Fibroblast of skin of scalp (primary cell): ENCODE results near the gene SLC6A12.
"Not testable (repeated sequence)": the region's sequence is repeated elsewhere in the genome, so short reads cannot be mapped to it uniquely, and the experiment has no call there.

ENCODE experiments used
- DNase-seq: peaks from one replicate; pipeline ENCODE4 v3.0.0-alpha.2; 2013

SLC6A12 gene

GRCh38 chr12:234891-235415, 21.0 kb upstream of the SLC6A12 start:
- no peak for DNase-seq

DNA sequence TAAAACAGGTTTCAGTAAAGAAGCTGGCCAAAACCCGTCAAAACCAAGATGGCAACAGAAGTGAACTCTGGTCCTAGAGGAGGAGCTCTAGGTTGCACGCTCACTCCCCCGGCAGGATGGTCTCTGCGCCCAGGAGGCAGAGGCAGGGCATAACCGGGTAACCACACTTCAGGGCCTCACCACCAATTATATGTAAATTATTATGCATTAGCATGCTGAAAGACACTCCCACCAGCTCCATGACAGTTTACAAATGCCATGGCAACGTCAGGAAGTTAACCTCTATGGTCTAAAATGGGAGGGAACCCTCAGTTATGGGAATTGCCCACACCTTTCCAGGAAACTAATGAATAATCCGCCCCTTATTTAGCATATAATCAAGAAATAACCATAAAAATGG, 20.1 kb upstream of the SLC6A12 start:
- no peak for DNase-seq

GRCh38 chr12:233615-233968, 19.6 kb upstream of the SLC6A12 start:
- no peak for DNase-seq

- DNase-seq = no peak
Observed at GRCh38 chr12:232731-233614, 19.0 kb upstream of the SLC6A12 start.

DNA sequence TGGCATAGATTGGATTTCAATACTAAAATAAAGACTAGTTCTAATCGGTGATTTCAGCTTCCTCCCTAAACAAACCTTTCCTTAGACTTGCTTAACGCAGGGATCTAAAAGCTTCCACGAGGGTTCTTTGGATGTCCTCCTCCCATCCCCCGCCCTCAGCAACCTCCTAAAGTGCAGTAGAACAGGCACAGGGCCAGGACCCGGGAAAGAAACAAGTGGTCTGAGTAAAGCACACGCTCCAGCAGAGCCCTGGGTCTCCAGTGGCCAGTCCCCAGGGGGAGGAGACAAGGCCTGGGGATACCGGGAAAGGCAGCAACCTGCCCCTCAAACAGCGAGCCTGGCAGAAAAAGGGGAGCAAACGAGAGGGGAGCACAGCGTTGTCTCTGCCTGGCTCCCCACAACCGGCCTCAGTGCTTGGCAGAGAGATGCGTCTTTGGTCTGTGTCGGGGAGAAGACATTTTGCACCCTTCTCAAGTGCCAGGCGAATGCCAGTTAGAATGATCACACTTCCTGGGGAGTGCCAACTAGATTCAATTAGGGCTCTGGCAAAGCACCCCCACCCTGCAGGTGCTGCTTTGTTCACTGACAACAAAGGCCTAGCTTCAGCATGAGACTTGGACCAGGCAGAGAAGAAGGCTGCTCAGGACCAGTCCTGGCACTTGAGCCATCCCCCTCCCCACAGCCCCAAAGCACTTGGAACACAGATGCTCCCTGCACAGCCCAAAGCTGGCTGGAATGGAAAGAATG, 17.1 kb upstream of the SLC6A12 start:
- DNase-seq = no peak

- DNase-seq = no peak
Observed at GRCh38 chr12:229441-230191, 15.7 kb upstream of the SLC6A12 start.

DNA sequence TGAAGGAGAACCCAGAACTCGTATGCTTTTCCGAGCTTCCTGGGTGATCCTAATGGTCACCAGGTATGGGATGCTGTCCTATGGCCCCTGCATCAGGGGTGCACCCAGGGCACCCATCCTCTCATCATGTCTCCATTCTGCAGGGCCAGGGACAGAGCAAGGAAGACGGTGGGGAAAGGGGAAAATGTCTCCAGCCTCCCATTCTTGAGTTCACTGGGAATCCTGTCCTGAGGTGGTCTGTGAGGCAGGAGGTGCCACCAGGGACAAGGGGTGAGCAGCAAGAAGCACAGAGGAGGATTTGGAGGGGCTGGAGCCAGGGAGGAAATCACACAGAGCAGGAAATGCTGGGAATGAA, 14.9 kb upstream of the SLC6A12 start:
- no peak for DNase-seq

DNA sequence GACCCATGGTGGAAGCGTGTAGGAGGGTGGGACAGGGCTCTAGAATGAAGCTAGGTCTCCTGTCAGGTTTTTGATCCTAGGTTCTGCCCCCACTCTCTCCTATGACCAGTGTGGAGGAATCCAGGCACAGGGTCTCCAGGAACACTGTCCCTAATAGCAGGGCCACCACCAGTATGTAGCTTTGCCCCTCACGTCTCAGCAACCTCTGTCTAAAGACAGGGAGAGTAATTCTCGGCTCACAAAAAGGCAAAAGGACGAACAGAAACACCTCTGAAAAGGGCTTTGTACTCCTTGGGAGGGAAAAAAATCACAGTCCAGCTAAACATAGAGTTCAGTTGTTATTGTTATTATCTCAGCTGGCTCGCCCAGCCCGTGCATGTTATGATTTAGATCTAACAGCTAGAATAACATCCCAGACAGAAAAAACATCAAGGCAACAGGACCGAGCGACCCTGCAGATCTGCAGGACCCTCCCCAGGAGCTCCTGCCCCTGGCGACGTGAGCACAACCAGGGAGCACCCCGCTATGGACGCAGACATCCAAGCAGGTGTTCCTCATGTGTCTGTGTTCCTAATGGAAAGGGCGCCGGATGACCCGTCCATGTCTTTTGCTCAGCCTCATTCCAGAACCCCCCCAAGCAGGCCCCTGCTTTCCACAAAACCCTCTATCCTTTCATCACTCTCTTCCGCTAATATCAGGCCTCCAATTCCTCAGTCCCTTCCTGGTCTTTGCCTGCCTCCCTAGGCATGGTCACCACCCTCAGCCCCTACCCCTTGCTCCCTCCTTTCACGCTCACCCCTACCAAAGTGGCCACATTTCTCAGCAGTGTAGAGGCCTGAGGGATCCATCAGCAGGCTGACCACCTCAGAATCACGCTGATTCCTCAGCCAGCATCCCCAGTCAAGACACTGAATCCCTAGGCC, 14.2 kb upstream of the SLC6A12 start:
- DNase-seq = no peak

DNA sequence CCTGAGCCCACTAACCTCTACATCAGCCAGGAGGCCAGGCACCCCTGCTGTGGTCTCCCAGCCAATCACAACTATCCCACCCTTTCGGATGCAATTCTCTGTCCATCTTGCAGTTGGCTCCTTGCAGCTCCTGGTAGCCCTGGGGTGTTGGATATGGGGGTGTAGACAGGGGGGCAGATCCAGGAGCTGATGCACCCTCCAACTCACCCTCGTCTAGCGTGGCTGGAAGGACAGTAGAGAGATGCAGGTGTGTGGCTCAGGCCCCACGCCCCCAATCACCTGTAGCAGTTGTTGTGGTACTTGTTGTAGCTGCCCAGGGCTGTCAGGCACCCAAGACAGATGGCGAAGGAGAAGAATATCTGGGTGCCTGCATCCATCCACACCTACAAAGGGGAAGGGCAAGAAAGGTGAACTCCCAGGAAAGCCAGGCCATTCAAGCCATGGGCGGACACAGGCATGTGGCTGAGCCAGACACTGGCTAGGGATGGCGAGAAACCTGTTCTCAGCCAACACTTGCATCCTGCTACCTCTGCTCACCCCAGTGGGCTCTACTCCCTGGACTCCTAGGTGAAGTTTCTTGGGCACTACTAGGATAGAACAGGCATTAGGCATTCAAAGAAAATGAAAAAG, 13.4 kb upstream of the SLC6A12 start:
- no peak for DNase-seq

DNA sequence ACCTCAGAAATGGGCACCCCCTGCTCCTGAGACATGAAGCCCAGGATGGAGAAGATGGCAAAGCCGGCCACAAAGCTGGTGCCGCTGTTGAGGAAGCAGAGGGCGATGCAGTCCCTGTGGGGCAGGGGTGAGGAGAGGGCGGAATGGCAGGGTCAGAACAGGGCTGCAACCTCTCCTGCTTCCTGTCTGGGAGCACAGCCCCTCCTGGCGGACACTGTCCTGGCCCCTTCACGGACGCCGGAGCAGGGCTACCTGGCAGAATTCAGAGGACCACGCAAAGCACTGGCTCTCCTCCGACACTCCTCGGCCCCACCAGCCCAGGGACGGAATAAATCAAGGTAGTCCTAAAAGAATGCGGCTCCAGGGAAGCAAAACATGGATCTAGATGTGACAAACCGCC, 12.4 kb upstream of the SLC6A12 start:
- DNase-seq = no peak

GRCh38 chr12:225012-225411, 11.1 kb upstream of the SLC6A12 start:
- no peak for DNase-seq

GRCh38 chr12:224330-224729, 10.4 kb upstream of the SLC6A12 start:
- no peak for DNase-seq

GRCh38 chr12:223841-224240, 9.9 kb upstream of the SLC6A12 start:
- no peak for DNase-seq

GRCh38 chr12:221736-222135, 7.8 kb upstream of the SLC6A12 start:
- no peak for DNase-seq

DNA sequence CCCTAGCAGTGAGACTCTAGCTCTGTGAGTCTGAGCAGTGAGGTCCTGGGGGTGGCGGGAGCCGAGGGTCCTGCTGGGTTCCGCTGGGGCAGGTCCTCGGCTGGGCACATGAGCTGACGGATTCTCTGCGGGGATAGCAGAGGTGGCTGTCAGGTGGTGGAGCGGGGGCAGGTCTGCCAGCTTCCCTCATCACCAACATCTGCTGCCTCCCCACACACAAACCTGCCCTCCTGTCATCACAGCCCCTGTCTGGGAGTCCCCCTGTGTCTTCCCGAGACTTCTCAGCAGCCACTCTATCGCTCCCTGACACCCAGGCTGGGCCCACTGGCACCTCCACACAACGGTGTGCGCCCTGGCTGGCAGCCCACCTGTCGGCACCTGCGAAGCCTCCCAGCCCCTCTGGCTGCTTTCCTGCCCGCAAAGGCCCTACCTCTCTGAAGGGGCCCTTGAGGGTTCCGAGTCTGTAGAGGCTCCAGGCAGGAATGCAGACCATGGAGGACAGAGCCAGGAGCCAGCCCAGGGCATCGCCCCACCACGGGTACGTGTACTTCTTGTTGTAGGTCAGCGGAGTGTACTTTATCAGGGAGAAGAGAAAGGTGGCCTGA, 7.1 kb upstream of the SLC6A12 start:
- DNase-seq = no peak

- DNase-seq = no peak
Observed at GRCh38 chr12:220491-220890, 6.5 kb upstream of the SLC6A12 start.

DNA sequence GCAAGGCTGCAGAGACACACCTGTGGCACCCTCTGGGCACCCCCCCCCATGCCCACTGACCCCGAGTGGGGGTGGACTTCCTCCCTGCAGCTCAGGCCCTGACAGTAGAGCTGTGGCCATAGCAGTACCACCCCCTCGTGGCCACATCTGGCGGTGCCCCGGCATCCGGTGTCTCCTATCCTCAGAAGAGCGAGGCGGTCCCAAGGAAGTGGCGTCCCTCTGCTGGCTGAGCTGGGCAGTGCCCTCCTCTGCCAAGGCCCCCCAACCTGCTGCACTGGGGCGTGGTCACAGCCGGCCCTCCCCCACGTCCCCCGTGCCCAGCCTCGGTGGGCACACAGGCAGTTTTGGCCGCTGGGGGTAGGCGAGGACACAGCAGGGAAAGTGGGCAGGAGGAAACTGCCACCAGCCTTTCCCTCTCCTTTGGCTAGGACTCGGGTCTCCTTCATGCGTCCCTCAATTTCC, 6.0 kb upstream of the SLC6A12 start:
- DNase-seq = peak; percentile 52

DNA sequence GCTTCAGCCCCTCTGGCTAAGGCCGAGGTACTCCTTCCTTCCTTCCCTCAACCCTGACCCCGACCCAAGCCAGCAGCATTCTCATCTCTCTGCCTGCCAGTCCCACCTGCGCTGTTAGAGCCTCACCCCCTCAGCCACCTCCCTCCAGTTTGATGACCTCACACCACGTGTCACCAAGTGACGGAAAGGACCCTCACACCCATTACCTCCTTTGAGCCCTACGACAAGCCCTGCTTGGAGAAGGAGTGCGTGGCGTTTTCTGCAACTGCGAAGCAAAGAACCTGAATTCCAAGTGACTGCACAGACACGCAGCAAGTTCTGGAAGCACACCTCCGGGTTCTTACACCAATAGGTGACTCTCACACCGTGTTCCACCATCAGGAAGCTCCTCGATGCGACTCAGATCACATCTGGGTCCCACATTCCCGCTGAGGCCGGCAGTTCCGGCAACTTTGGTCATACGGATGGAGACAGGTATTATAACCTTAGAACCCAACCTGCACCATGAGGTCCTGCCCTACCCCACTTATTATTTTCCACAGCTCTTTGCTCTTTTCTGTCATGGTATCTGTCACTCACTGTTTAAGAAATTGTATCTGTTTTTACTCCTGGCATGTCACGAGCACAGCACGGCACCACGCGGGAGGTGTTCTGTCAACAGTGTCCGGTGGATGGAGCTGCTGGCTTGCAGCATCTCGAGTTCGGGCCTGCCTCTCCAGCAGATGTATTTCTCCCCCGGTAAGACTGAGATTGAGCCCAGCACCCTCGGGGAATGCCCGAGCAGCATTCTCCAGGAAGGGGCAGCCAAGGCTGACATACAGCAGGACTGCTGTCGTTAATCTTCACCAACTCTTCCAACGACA, 5.0 kb upstream of the SLC6A12 start:
- no peak for DNase-seq

- DNase-seq = no peak
Observed at GRCh38 chr12:218221-218620, 4.3 kb upstream of the SLC6A12 start.

- not testable (repeated sequence) for DNase-seq
Observed at GRCh38 chr12:217029-217428, 3.1 kb upstream of the SLC6A12 start.
